Measurements from ENCODE around the gene SUGP2. TPM values are rescaled to one million over a fixed set of nuclear protein-coding genes. Genes with fewer than 3 reads are reported as not detected.

The SUGP2 gene
- total and polyA plus RNA-seq, 9 of the 15 experiments (the other 6 are each of a cell fraction or from before 2014, with no cell fraction given), result 13.1 to 101 (median 63.1) TPM

DNA sequence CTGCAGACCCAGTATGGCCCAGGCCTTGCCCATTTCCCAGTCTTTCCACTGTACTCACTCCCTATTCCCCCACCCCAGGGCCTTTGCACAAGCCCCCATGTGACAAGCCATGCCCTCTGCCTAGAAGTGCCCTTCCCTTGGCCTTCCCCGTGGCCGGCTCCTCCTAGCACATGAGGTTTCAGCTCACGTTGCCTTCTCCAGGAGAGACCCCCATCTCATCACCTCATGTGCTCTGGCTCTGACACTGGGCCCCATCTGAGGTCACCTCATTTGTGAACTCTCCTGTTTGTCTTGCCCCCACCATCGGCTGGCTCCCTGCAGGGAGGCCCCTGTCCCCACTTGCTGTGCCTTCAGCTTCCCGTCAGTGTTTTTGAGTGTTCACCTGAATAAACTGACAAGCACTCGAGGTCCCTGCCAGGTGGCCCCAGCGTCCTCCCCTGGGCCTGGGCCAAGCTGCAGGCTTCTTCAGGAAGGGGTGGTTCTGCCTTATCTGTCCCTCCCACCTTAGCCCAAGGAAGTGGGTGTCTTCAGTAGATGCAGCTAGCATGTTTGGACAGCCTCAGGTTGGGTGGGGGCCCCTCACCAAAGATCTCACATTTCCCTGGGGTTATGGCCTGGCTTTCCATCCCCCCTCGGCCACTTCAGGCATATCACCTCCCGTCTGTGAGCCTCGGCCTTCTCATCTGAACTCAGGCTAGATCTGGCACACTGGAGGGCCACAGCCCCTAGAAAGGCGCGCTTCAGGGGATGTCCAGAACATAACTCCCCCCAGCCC, 26.7 kb upstream of the SUGP2 start (continued):
- TF ChIP-seq, protein P1, sequence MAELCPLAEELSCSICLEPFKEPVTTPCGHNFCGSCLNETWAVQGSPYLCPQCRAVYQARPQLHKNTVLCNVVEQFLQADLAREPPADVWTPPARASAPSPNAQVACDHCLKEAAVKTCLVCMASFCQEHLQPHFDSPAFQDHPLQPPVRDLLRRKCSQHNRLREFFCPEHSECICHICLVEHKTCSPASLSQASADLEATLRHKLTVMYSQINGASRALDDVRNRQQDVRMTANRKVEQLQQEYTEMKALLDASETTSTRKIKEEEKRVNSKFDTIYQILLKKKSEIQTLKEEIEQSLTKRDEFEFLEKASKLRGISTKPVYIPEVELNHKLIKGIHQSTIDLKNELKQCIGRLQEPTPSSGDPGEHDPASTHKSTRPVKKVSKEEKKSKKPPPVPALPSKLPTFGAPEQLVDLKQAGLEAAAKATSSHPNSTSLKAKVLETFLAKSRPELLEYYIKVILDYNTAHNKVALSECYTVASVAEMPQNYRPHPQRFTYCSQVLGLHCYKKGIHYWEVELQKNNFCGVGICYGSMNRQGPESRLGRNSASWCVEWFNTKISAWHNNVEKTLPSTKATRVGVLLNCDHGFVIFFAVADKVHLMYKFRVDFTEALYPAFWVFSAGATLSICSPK (IDR thresholded peaks at IDR 0.05; ENCODE audit: borderline replicate concordance), result no peak
- TF ChIP-seq ZNF282 (CRISPR knock-in tag; IDR thresholded peaks at IDR 0.05) (no peak), NFE2L1 (tag; IDR thresholded peaks at IDR 0.05; ENCODE audit: borderline replicate concordance, low read depth) (no peak), BRCA1 (IDR thresholded peaks at IDR 0.05) (no peak), BRCA1 (CRISPR knock-in tag; IDR thresholded peaks at IDR 0.05) (no peak), FOXA3 (CRISPR knock-in tag; conservative IDR thresholded peaks at IDR 0.05 in 1 of 2, IDR thresholded peaks at IDR 0.05 in 1 of 2) (peak; percentile 92 to 99), PRPF4 (IDR thresholded peaks at IDR 0.05; ENCODE audit: insufficient read depth, low read depth, low read length, poor library complexity, severe bottlenecking) (no peak), ZNF253 (CRISPR knock-in tag; conservative IDR thresholded peaks at IDR 0.05) (no peak), ELF4 (CRISPR knock-in tag; IDR thresholded peaks at IDR 0.05) (0 out of 2 replicates have a peak, but pooled peaks have one; percentile 28), BCOR (IDR thresholded peaks at IDR 0.05) (peak; percentile 31; the same call in 1 of the 2 replicates), NCOA1 (IDR thresholded peaks at IDR 0.05; ENCODE audit: low read depth) (peak; percentile 90), CBX5 (IDR thresholded peaks at IDR 0.05; ENCODE audit: borderline replicate concordance, low read depth) (no peak), DMBX1 (CRISPR knock-in tag; IDR thresholded peaks at IDR 0.05; ENCODE audit: borderline replicate concordance) (peak; percentile 88), TAF7 (tag; IDR thresholded peaks at IDR 0.05) (0 out of 2 replicates have a peak, but pooled peaks have one; percentile 22), FOXK2 (conservative IDR thresholded peaks at IDR 0.05 in 1 of 2, IDR thresholded peaks at IDR 0.05 in 1 of 2; ENCODE audit: low read depth in 2 of 2) (peak in 1 of 2 experiments; percentile 41; a peak in 1 of 4 replicates), HCFC1 (IDR thresholded peaks at IDR 0.05; ENCODE audit: low read depth, low read length) (0 out of 2 replicates have a peak, but pooled peaks have one; percentile 19), ZBED1 (IDR thresholded peaks at IDR 0.05) (peak; percentile 90; the same call in 1 of the 2 replicates), KLF16 (IDR thresholded peaks at IDR 0.05) (peak; percentile 97)
- TF ChIP-seq, protein P2, sequence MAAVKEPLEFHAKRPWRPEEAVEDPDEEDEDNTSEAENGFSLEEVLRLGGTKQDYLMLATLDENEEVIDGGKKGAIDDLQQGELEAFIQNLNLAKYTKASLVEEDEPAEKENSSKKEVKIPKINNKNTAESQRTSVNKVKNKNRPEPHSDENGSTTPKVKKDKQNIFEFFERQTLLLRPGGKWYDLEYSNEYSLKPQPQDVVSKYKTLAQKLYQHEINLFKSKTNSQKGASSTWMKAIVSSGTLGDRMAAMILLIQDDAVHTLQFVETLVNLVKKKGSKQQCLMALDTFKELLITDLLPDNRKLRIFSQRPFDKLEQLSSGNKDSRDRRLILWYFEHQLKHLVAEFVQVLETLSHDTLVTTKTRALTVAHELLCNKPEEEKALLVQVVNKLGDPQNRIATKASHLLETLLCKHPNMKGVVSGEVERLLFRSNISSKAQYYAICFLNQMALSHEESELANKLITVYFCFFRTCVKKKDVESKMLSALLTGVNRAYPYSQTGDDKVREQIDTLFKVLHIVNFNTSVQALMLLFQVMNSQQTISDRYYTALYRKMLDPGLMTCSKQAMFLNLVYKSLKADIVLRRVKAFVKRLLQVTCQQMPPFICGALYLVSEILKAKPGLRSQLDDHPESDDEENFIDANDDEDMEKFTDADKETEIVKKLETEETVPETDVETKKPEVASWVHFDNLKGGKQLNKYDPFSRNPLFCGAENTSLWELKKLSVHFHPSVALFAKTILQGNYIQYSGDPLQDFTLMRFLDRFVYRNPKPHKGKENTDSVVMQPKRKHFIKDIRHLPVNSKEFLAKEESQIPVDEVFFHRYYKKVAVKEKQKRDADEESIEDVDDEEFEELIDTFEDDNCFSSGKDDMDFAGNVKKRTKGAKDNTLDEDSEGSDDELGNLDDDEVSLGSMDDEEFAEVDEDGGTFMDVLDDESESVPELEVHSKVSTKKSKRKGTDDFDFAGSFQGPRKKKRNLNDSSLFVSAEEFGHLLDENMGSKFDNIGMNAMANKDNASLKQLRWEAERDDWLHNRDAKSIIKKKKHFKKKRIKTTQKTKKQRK (IDR thresholded peaks at IDR 0.05; ENCODE audit: borderline replicate concordance, low read depth, low read length), result no peak
- TF ChIP-seq, protein P3, sequence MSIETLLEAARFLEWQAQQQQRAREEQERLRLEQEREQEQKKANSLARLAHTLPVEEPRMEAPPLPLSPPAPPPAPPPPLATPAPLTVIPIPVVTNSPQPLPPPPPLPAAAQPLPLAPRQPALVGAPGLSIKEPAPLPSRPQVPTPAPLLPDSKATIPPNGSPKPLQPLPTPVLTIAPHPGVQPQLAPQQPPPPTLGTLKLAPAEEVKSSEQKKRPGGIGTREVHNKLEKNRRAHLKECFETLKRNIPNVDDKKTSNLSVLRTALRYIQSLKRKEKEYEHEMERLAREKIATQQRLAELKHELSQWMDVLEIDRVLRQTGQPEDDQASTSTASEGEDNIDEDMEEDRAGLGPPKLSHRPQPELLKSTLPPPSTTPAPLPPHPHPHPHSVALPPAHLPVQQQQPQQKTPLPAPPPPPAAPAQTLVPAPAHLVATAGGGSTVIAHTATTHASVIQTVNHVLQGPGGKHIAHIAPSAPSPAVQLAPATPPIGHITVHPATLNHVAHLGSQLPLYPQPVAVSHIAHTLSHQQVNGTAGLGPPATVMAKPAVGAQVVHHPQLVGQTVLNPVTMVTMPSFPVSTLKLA (conservative IDR thresholded peaks at IDR 0.05), result peak; percentile 78 to 82; a peak in 3 of 4 replicates

Measured in K562 (cell line).